HepG2 (cell line): Measurements from ENCODE around the gene RNF183. TPM values are rescaled to one million over a fixed set of nuclear protein-coding genes. Genes with fewer than 3 reads are reported as not detected.

Source experiments
- ATAC-seq: fragments of 200-7000 bp; cut with Tn5 transposase; 3 replicates; pipeline ENCODE4 v1.9.1; 2020; ENCODE audit warnings: mild to moderate bottlenecking, moderate library complexity
- BruUV-seq: library from RNA; stranded (reverse); fragments of 400-500 nt; replicated peaks from 2 replicates; lab custom pipeline; 2021; lab: Mats Ljungman, UMichigan
- CTCF ChIA-PET: fragments of 300-600 bp; formaldehyde crosslinking; extraction: SDS; loops from one replicate; lab custom pipeline; 2021; ENCODE audit warnings: low total read pairs, inconsistent platforms, low intra/inter-chr PET ratio; lab: Yijun Ruan, JAX
- POLR2A ChIA-PET: fragments of 350-600 bp; sonication (Branson Sonifier 250); formaldehyde crosslinking; loops from one replicate; lab custom pipeline; 2020; ENCODE audit warnings: antibody characterized with exemption, inconsistent platforms; lab: Yijun Ruan, JAX
- DNase-seq: peaks from one replicate; pipeline ENCODE4 v3.0.0-alpha.2; 2015; ENCODE audit warnings: low spot score
- FAIRE-seq: peaks from 3 replicates; lab custom pipeline; 2011; peaks lifted over from hg19 to GRCh38; lab: Jason Lieb, UNC
- H2AFZ ChIP-seq: one replicate; pipeline ENCODE4 v1.6.1; 2011; ENCODE audit warnings: low read length, inconsistent platforms
- H3K27ac ChIP-seq: fragments of 300-600 bp; 3 replicates; pipeline ENCODE4 v1.8.0; 2011; ENCODE audit warnings: mixed run types, mild to moderate bottlenecking, mixed read lengths, low read length, inconsistent platforms; ENCODE audit not compliant: insufficient read depth; ENCODE audit errors: extremely low read length
- H3K27me3 ChIP-seq, 2 experiments: fragments of 200-600 bp in 1 of 2; 2 replicates in 1 of 2; 3 replicates in 1 of 2; pipeline versions ENCODE4 v1.6.0 to v1.8.0; 2011; ENCODE audit warnings: low read length in 2 of 2, mild to moderate bottlenecking in 2 of 2, moderate library complexity in 2 of 2, inconsistent platforms in 1 of 2; ENCODE audit not compliant: insufficient read depth in 2 of 2, control insufficient read depth in 1 of 2
- H3K36me3 ChIP-seq, 2 experiments: fragments of 200-600 bp in 1 of 2; replicated peaks in 1 of 2; 2 replicates in 1 of 2; 3 replicates in 1 of 2; pipeline versions ENCODE4 v1.5.1 to v1.8.0; 2011; ENCODE audit warnings: low read length in 2 of 2, inconsistent platforms in 1 of 2; ENCODE audit not compliant: insufficient read depth in 2 of 2, control insufficient read depth in 1 of 2
- H3K4me1 ChIP-seq: 2 replicates; pipeline ENCODE4 v1.5.1; 2012; ENCODE audit warnings: low read length, inconsistent platforms; ENCODE audit not compliant: insufficient read depth
- H3K4me2 ChIP-seq: 2 replicates; pipeline ENCODE4 v1.6.0; 2011; ENCODE audit warnings: low read depth, low read length, inconsistent platforms
- H3K4me3 ChIP-seq, 3 experiments: fragments of 200-600 bp in 1 of 3; sonication (generic), shearing (Covaris generic) in 1 of 3; replicated peaks in 1 of 3; 2 replicates each; pipeline ENCODE4 v1.5.1; 2011 to 2016; ENCODE audit warnings: low read length in 3 of 3, inconsistent platforms in 2 of 3, low read depth in 2 of 3, mild to moderate bottlenecking in 2 of 3, control low read depth in 1 of 3, mixed read lengths in 1 of 3; ENCODE audit not compliant: insufficient read depth in 1 of 3
- H3K79me2 ChIP-seq: one replicate; pipeline ENCODE4 v1.6.1; 2011; ENCODE audit warnings: low read length, inconsistent platforms; ENCODE audit not compliant: insufficient read depth
- H3K9ac ChIP-seq: 2 replicates; pipeline ENCODE4 v1.6.0; 2011; ENCODE audit warnings: mild to moderate bottlenecking, low read depth, low read length, inconsistent platforms; ENCODE audit not compliant: insufficient read depth
- H3K9me3 ChIP-seq: 2 replicates; pipeline ENCODE4 v1.5.1; 2012; ENCODE audit warnings: mild to moderate bottlenecking, low read length
- H4K20me1 ChIP-seq: 2 replicates; pipeline ENCODE4 v1.6.0; 2011; ENCODE audit warnings: inconsistent platforms, mild to moderate bottlenecking, low read length, moderate library complexity; ENCODE audit not compliant: insufficient read depth
- CCAR2 ChIP-seq: fragments of 200-400 bp; formaldehyde crosslinking; optimal IDR thresholded peaks from 2 replicates; pipeline ENCODE3; 2018; ENCODE audit warnings: low read depth, mild to moderate bottlenecking, low read length, moderate library complexity
- E2F5 ChIP-seq: sonication (generic); formaldehyde crosslinking; conservative IDR thresholded peaks from 2 replicates; pipeline ENCODE4 v1.4.0; 2020; ENCODE audit warnings: missing genetic modification reagents
- FOXP1 ChIP-seq, 2 experiments: fragments of 450-650 bp in 1 of 2; IDR thresholded peaks; 2 replicates each; pipeline ENCODE4 v1.6.1; 2017 to 2018; ENCODE audit warnings: antibody characterized with exemption in 1 of 2
- HBP1 ChIP-seq: IDR thresholded peaks from 2 replicates; pipeline ENCODE4 v1.6.1; 2016; ENCODE audit warnings: low read depth, control low read depth
- HNF4G ChIP-seq, 2 experiments: sonication (generic) in 1 of 2; formaldehyde crosslinking in 1 of 2; IDR thresholded peaks; 2 replicates each; pipeline versions ENCODE4 v1.4.0 to v1.6.1; 2011 to 2020; ENCODE audit warnings: borderline replicate concordance in 2 of 2, low read depth in 2 of 2, mild to moderate bottlenecking in 2 of 2, low read length in 1 of 2, missing genetic modification reagents in 1 of 2, moderate library complexity in 1 of 2
- NFKBIZ ChIP-seq: IDR thresholded peaks from 2 replicates; pipeline ENCODE4 v1.6.1; 2018; ENCODE audit warnings: missing genetic modification reagents, missing compliant biosample characterization
- NFYC ChIP-seq: IDR thresholded peaks from 2 replicates; pipeline ENCODE4 v1.6.1; 2016; ENCODE audit warnings: missing genetic modification reagents, missing compliant biosample characterization
- PAF1 ChIP-seq: IDR thresholded peaks from 2 replicates; pipeline ENCODE4 v1.6.1; 2016; ENCODE audit warnings: missing genetic modification reagents, missing compliant biosample characterization
- SIX4 ChIP-seq: sonication (generic); formaldehyde crosslinking; IDR thresholded peaks from 2 replicates; pipeline ENCODE4 v1.4.0; 2020; ENCODE audit warnings: missing genetic modification reagents
- SRF ChIP-seq: IDR thresholded peaks from 2 replicates; pipeline ENCODE4 v1.6.1; 2011; ENCODE audit warnings: mild to moderate bottlenecking, low read depth, low read length, moderate library complexity
- TGIF2 ChIP-seq: IDR thresholded peaks from 2 replicates; pipeline ENCODE4 v1.6.1; 2016; ENCODE audit warnings: control low read depth, missing compliant biosample characterization
- THAP7 ChIP-seq: sonication (generic); formaldehyde crosslinking; IDR thresholded peaks from 2 replicates; pipeline ENCODE4 v1.8.1; 2023; ENCODE audit warnings: mild to moderate bottlenecking, missing genetic modification reagents
- THAP9 ChIP-seq: sonication (generic); formaldehyde crosslinking; IDR thresholded peaks from 2 replicates; pipeline ENCODE4; 2020; ENCODE audit warnings: missing genetic modification reagents, mild to moderate bottlenecking, borderline replicate concordance
- U2AF1 ChIP-seq: fragments of 200-400 bp; formaldehyde crosslinking; optimal IDR thresholded peaks from 2 replicates; pipeline ENCODE3; 2017; ENCODE audit warnings: mild to moderate bottlenecking, low read depth, low read length
- ZNF564 ChIP-seq: sonication (generic); formaldehyde crosslinking; IDR thresholded peaks from 2 replicates; pipeline ENCODE4 v1.8.1; 2023; ENCODE audit warnings: mild to moderate bottlenecking, missing genetic modification reagents
- ZNF616 ChIP-seq: sonication (generic); formaldehyde crosslinking; IDR thresholded peaks from 2 replicates; pipeline ENCODE4 v1.5.0; 2020; ENCODE audit warnings: low read depth, mild to moderate bottlenecking, missing genetic modification reagents
- ZNF720 ChIP-seq: sonication (generic); formaldehyde crosslinking; IDR thresholded peaks from 2 replicates; pipeline ENCODE4 v1.4.0; 2020; ENCODE audit warnings: missing genetic modification reagents
- ZZZ3 ChIP-seq: sonication (generic); formaldehyde crosslinking; IDR thresholded peaks from 2 replicates; pipeline ENCODE4 v1.4.0; 2020; ENCODE audit warnings: missing genetic modification reagents, mild to moderate bottlenecking, borderline replicate concordance
- WGBS: methylation state at CpG from one replicate; pipeline ENCODE4 v1.1.6; 2017; ENCODE audit warnings: low lambda C conversion rate; 5-methylcytosine and 5-hydroxymethylcytosine counted together
- in situ Hi-C: cut with HindIII; loops from 2 replicates; pipeline ENCODE4 v1.10.0; 2017; ENCODE audit warnings: low pct_unique_long_range_greater_than_20kb; ENCODE audit not compliant: extremely low pct_ligation_motif_present
- intact Hi-C: fragments of 100-400 bp; cut with micrococcal nuclease; formaldehyde crosslinking; loops from one replicate; pipeline ENCODE4 v1.10.0; 2022; ENCODE audit not compliant: unreplicated experiment
- polyA plus RNA-seq, 8 experiments: library from polyadenylated mRNA; depleted of rRNA in 3 of 8; stranded (reverse) in 7 of 8; unstranded in 1 of 8; fragments of >200 nt; fragmentation: Illumina TruSeq in 4 of 8; extraction: Trizol in 4 of 8; gene quantifications; 2 replicates each; pipeline versions ENCODE4 v1.2.1 to v1.2.3, GENCODE V29; 2011 to 2016; ENCODE audit warnings: low read depth in 4 of 8, missing spikeins in 1 of 8, mixed read lengths in 1 of 8; ENCODE audit not compliant: insufficient read depth in 1 of 8
- total RNA-seq, 5 experiments: library from RNA; depleted of rRNA; stranded (reverse); fragments of >200 nt; fragmentation: Illumina TruSeq; extraction: Trizol; gene quantifications; 2 replicates each; pipeline ENCODE4 v1.2.3, GENCODE V29; 2016; ENCODE audit warnings: low read depth in 1 of 5

Gene RNF183
- total and polyA plus RNA-seq, 2 of the 13 experiments (the other 11 are each of a cell fraction or from before 2014, with no cell fraction given), result 0.13 to 6.5 TPM

- peak within 1 kb of the TSS; percentile 93 for H2AFZ ChIP-seq
- no peaks in the 10 kb centered on the region for H3K36me3 ChIP-seq
- no TSS peak for BruUV-seq
- peak; percentile 73 for DNase-seq
- no peak for FAIRE-seq
- H3K27ac ChIP-seq, result peak within 1 kb of the TSS; percentile 53
- 4% methylated on average over 14 of the region's 46 CpGs for WGBS
- H3K27me3 ChIP-seq, result no peaks in the 10 kb centered on the region
- intact Hi-C loops (loop anchor here (1.0 to 5.0 kb wide), 2 partner anchors 62 to 66 kb away; partner anchors contain the start of gene ALAD), in situ Hi-C loops (no loop called here)
- peak within 1 kb of the TSS; percentile 65 to 79 (median 65) for H3K4me3 ChIP-seq
- peak; percentile 96 for ATAC-seq
- POLR2A ChIA-PET, result interaction anchor here (0.7 to 2.2 kb wide), 20 partner anchors 10 to 317 kb away, joined by 3 to 23 read pairs (median 3); partner anchors contain the start of genes ALAD, BSPRY, C9orf43 and CDC26
- H3K4me1 ChIP-seq, result peaks cover 28% of the 10 kb centered on the region
- peak within 1 kb of the TSS; percentile 66 for H3K9ac ChIP-seq
- peak within 1 kb of the TSS; percentile 93 for H3K4me2 ChIP-seq
- no peaks in the 10 kb centered on the region for H3K9me3 ChIP-seq
- H4K20me1 ChIP-seq, result no peaks in the 10 kb centered on the region
- no peaks in the 10 kb centered on the region for H3K79me2 ChIP-seq
- CTCF ChIA-PET, result no interaction called here
- TF ChIP-seq U2AF1 (peak; percentile 83), CCAR2 (peak; percentile 91), ZNF720 (CRISPR knock-in tag) (no peak), HNF4G (IDR thresholded peaks at IDR 0.05; ENCODE audit: borderline replicate concordance, low read depth, low read length) (peak; percentile 29; the same call in 1 of the 2 replicates), HNF4G (CRISPR knock-in tag; IDR thresholded peaks at IDR 0.05; ENCODE audit: borderline replicate concordance, low read depth) (no peak; the same call in 1 of the 2 replicates), E2F5 (peak; percentile 83), HBP1 (peak; percentile 93), SRF (peak; percentile 77; the same call in 1 of the 2 replicates), NFKBIZ (no peak; the same call in 1 of the 2 replicates), THAP7 (CRISPR knock-in tag) (0 out of 2 replicates have a peak, but pooled peaks have one; percentile 25), ZNF564 (CRISPR knock-in tag) (peak; percentile 90), ZNF616 (CRISPR knock-in tag) (no peak), FOXP1 (IDR thresholded peaks at IDR 0.05) (no peak), FOXP1 (CRISPR knock-in tag; IDR thresholded peaks at IDR 0.05) (0 out of 2 replicates have a peak, but pooled peaks have one; percentile 16), NFYC (CRISPR knock-in tag) (peak; percentile 29; the same call in 1 of the 2 replicates), THAP9 (CRISPR knock-in tag) (peak; percentile 64; the same call in 1 of the 2 replicates), TGIF2 (CRISPR knock-in tag) (peak; percentile 94), SIX4 (CRISPR knock-in tag) (peak; percentile 49; the same call in 1 of the 2 replicates), ZZZ3 (CRISPR knock-in tag) (no peak), PAF1 (CRISPR knock-in tag) (no peak)
These were observed 37.0 kb upstream of the RNF183 start, which contains the start of gene WDR31 for GRCh38 chr9:113340011-113340699. Gene WDR31 (minus strand): TSS chr9:113340275. CDS start chr9:113332022, 8,253 bp downstream.
